Measurements from ENCODE around the gene SELE.
"Not testable (repeated sequence)": the region's sequence is repeated elsewhere in the genome, so short reads cannot be mapped to it uniquely, and the experiment has no call there.

SELE gene

GRCh38 chr1:169726851-169727250 is 7.0 kb downstream of the SELE start:
- DNase-seq: no peak
- in situ Hi-C loops (cut with MboI; ENCODE audit: low pct_unique_long_range_greater_than_20kb, low sequenced_read_pairs): no loop called here

DNA sequence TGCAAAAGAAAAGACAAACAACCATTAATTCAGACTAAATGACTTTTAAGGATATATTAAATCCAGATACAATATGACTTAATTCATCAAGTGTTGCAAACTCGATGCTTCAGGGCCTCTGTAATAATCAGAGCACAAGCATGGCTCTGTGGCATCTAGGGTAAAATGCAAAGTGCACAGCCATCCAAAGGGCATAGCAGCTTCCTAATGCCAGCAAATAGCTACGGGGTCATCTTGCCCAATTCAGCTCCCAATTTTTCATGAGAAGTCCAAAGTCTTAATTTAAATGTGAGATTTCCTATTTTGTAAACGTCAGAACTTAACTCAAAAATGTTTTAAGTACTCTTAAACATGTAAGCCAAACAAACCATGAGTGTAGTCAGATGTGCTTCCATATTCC is 7.9 kb downstream of the SELE start:
- in situ Hi-C loops (cut with MboI; ENCODE audit: low pct_unique_long_range_greater_than_20kb, low sequenced_read_pairs): no loop called here
- DNase-seq: no peak

GRCh38 chr1:169724168-169724567 is 9.7 kb downstream of the SELE start:
- in situ Hi-C loops (cut with MboI; ENCODE audit: low pct_unique_long_range_greater_than_20kb, low sequenced_read_pairs): no loop called here
- no peak for DNase-seq

DNA sequence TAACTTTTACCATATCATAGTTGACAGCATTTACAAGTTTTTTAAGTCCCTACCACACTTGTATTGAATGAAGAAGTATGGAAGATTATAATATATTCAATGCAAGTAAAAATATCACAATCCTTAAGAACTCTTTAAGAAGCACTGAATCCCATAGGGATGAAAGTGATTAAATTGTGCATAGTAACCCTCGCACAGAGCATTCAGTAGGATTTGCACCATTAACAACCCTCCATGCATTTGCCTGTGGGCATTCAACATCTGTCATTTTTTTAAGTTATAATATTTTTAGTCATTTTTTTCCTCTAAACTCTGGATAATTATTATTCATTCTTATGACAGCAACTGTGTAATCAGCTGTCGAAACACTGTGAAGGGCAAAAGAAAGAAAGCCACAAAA is 10.1 kb downstream of the SELE start:
- DNase-seq: no peak
- in situ Hi-C loops (cut with MboI; ENCODE audit: low pct_unique_long_range_greater_than_20kb, low sequenced_read_pairs): no loop called here

DNA sequence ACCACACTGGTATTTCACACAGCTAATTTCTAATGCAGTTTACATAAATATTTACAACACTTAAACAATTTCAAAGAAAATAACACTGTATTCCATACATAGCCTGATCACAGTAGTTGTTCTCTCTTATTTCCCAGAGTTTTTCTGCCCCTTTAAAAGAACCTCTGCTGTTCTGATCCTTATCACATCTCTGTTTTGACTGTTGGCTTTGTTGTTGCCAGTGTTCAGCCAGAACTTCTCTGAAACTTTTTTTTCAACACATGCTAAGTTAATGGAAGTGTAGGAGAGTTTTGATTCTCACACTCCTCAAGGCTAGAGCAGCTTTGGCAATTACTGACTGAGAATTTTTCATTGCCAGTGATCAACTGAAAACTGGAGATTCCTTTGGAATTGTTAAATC is 11.1 kb downstream of the SELE start:
- no peak for DNase-seq
- in situ Hi-C loops (cut with MboI; ENCODE audit: low pct_unique_long_range_greater_than_20kb, low sequenced_read_pairs): no loop called here

GRCh38 chr1:169715100-169715499 is 18.8 kb downstream of the SELE start:
- in situ Hi-C loops (cut with MboI; ENCODE audit: low pct_unique_long_range_greater_than_20kb, low sequenced_read_pairs); DNase-seq: not testable (repeated sequence)

GRCh38 chr1:169713090-169713489 is 20.8 kb downstream of the SELE start:
- DNase-seq; in situ Hi-C loops (cut with MboI; ENCODE audit: low pct_unique_long_range_greater_than_20kb, low sequenced_read_pairs): not testable (repeated sequence)

DNA sequence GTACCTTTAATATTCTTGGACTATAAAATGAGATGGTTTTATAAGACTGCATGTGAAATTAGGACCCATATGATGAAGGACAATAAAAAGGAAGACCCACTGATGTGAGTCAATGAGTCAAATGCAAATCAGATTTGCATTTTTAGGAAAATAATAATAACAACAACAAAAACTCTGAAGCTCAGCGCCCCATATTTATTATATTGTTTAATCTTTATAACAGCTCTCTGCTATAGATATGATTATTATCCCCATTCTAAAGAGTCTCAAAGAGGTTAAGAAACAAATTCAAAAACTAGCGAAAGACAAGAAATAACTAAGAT is 21.6 kb downstream of the SELE start:
- DNase-seq: no peak
- in situ Hi-C loops (cut with MboI; ENCODE audit: low pct_unique_long_range_greater_than_20kb, low sequenced_read_pairs): no loop called here

DNA sequence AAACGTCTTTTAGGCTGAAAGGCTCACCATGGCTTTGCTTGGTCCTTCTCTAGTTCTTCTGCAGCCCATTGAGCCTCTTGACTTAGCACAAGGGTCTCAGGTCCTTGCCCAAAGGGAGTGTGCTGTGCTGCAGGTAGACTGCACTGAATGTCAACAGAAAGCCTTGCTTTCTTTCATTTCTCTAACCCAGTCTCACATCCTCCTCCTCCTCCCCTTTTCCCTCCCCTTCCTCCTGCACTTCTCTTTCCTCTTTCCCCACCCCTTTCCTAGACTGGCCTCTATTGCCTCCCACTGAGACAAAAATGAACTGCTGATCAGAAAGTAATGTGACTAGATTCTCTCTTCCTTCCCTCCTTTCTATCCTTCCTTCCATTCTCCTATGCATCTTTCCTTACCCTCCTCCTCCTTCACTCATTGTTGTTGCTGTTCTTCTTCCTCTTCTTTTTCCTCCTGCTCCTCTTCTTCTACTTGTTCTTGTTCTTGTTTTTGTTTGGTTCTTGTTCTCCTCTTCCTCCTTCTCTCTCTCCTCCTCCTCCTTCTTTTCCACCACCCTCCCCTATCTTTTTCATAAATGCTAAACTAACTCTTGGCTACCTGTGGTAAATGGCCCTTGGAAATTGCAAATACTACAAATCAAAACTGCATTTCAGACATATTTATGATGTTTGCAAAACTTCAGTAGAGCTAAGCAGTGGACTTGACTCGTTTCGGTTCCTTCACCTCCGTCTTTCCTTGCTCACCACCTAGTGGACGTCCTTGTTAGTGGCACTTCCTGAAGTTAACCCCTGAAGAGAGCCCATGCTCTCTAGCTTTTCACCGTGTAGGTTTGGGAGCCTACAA is 22.2 kb downstream of the SELE start, which contains the start of gene SELL:
SELL (minus strand) TSS at position 152 of the 840 bp plus-strand sequence; CDS start at position 30, 122 bp downstream.
- peak; percentile 86 for DNase-seq
- in situ Hi-C loops (cut with MboI; ENCODE audit: low pct_unique_long_range_greater_than_20kb, low sequenced_read_pairs): no loop called here

DNA sequence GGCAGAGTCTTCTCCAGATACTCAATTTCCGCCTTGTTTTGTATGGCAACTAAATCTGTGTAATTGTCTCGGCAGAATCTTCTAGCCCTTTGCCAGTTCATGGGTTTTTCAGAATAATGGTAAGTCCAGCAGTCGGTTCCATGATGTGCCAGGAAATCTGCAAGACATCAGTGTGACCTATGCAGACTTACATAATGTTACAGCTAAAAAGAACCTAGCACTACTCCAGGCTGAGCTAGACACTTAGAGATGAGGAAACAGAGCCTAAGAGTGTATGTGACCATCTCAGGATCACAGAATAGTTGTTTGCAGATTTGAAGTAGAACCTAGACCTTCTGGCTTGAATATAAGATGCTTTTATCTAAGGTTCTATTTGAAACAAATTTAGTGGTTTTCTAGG is 25.2 kb downstream of the SELE start:
- in situ Hi-C loops (cut with MboI; ENCODE audit: low pct_unique_long_range_greater_than_20kb, low sequenced_read_pairs): no loop called here
- DNase-seq: no peak

DNA sequence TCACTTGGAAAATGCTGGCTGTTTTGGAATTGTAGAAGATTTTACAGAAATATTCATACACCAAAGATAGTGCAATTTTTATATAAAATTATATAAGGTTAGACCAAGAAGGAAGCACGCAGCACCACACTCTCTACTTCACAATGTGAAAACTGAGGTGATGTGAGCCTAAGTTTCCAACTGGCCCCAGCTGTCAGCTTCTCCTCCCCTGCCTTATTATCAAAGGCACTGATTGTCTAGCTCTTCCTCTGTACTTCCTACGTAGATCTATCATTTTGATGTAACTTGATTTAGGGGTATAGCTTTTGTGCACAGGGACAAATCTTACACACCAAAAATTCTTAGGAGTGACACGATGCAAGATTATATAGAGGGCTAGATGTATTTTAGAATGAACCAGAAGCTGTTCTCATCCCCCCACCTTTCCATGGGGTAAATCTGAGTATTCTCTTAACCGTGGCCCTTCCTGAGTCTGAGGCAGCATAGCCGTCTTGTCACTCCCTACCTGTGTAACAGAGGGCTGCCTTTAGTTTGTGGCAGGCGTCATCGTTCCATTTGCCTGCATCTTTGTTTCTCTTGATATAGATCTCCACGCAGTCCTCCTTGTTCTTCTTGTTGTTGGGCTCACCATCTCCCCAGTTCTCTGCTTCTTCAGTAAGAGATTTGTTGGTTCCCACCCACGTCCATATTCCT is 25.8 kb downstream of the SELE start:
- DNase-seq: no peak
- in situ Hi-C loops (cut with MboI; ENCODE audit: low pct_unique_long_range_greater_than_20kb, low sequenced_read_pairs): no loop called here

GRCh38 chr1:169704797-169705196 is 29.1 kb downstream of the SELE start:
- no peak for DNase-seq
- in situ Hi-C loops (cut with MboI; ENCODE audit: low pct_unique_long_range_greater_than_20kb, low sequenced_read_pairs): no loop called here

GRCh38 chr1:169701261-169702005 is 32.4 kb downstream of the SELE start:
- no peak for DNase-seq
- in situ Hi-C loops (cut with MboI; ENCODE audit: low pct_unique_long_range_greater_than_20kb, low sequenced_read_pairs): no loop called here

DNA sequence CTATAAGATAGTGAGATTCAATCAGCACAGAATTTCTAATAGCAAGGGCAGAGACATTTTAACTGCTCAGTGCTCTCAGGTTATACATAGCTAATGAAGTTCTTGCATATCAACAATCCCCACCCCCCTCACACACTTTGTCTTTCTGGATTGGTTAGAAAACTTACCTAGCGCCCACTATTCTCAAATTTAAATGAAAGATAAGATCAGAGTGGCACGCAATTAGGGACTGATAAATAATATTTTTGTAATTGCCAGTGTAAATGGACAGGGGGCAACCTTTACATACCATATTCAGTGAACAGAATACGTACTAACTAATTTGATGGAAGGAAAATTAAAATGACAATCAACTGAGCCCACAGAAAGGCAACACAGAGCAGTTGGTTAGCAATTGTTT is 34.2 kb downstream of the SELE start:
- in situ Hi-C loops (cut with MboI; ENCODE audit: low pct_unique_long_range_greater_than_20kb, low sequenced_read_pairs): no loop called here
- DNase-seq: no peak

DNA sequence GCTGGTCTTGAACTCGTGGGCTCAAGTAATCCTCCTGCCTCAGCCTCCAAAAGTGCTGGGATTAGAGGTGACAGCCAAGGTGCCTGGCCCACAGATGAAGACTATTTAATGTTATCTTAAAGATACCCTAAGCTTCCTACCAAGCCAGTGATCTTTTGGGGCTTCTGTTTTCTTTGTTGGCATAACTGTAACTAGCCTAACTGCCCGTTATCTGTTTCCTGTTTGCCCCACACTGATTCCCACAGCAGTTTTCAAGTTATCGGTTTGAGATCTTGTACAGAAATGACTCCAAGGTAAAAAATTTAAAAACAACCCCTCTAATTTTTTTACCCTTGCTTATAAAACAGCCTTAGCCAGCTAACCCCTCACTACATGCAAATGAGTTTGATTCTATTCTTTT is 34.9 kb downstream of the SELE start:
- peak; percentile 77 for DNase-seq
- in situ Hi-C loops (cut with MboI; ENCODE audit: low pct_unique_long_range_greater_than_20kb, low sequenced_read_pairs): no loop called here

DNA sequence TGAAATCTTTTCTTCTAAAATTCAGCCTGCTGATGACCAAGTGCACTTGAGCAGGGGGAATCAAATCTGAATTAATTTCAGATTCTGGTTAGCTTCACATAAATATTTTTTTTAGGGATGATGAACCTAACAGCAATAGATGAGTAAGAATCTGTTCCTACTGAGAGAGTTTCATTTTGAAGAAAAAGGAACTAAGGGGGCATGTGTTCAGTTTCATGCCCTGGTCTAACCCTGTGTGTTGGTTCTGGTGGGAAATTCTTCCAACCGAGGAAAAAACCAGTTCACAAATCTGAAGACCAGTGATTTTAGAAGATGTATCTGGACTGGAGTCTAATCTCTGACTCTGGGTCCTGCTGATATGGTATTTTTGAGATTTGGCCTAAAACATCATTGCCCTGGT is 36.1 kb downstream of the SELE start:
- in situ Hi-C loops (cut with MboI; ENCODE audit: low pct_unique_long_range_greater_than_20kb, low sequenced_read_pairs): no loop called here
- DNase-seq: peak; percentile 35

GRCh38 chr1:169696273-169697100 is 37.4 kb downstream of the SELE start:
- in situ Hi-C loops (cut with MboI; ENCODE audit: low pct_unique_long_range_greater_than_20kb, low sequenced_read_pairs): no loop called here
- DNase-seq: peak; percentile 63

- peak; percentile 67 for DNase-seq
- in situ Hi-C loops (cut with MboI; ENCODE audit: low pct_unique_long_range_greater_than_20kb, low sequenced_read_pairs): no loop called here
These were observed 39.4 kb downstream of the SELE start for GRCh38 chr1:169694304-169695075.
